GM20431 (cell line): ENCODE measurements around the gene OOSP4B.
"Not testable (repeated sequence)": the region's sequence is repeated elsewhere in the genome, so short reads cannot be mapped to it uniquely, and the experiment has no call there.

Experiments
- in situ Hi-C: fragments of 300-500 bp; cut with MseI, MboI; formaldehyde crosslinking; loops from one replicate; pipeline ENCODE4 v1.15.0; 2020; ENCODE audit warnings: low sequenced_read_pairs; ENCODE audit not compliant: unreplicated experiment

Gene OOSP4B

DNA sequence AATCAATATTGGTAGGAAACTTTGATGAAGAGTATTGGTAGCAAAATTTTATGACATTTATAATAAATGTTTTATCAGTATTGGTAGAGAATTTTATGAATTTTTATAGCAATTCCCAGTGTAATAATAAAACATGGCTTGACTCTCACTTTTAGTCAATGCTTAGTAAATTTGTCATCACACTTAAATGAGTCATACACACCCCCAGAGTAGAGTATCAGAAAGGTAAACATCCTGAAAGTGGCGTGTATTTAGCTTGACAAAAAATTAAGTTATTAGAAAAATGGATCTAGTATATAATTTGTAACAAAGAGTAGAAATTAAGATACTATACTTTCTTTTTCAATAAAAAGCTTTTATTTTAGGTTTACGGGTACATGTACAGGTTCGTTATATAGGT lies 42.1 kb downstream of the OOSP4B start:
- in situ Hi-C loops: no loop called here

DNA sequence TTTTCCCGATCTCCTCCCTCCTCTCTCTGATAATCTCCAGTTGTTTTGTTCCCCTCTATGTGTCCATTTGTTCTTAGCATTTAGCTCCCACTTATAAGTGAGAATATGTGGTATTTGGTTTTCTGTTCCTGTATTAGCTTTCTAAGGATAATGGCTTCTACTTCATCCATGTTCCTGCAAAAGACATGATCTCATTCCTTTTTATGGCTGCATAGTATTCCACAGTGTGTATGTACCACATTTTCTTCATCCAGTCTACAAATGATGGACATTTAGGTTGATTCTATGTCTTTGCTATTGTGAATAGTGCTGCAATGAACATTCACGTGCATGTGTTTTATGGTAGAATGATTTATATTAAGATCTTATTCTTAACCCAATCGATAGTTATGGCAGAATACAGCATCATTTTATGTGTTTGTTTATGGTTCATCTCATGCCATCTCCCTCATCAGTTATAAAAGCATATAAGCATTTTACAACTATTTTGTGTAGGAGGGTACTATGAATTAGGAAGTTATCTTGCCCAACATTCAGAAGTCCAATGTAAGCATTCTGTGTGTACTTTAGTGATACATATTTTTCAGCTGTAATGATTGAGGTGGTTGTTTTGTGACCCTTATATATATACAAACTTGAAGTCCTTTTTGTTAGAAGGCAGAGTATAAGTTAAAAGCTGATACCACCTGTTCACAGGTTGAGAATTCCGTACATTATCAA lies 42.7 kb downstream of the OOSP4B start:
- in situ Hi-C loops: no loop called here

DNA sequence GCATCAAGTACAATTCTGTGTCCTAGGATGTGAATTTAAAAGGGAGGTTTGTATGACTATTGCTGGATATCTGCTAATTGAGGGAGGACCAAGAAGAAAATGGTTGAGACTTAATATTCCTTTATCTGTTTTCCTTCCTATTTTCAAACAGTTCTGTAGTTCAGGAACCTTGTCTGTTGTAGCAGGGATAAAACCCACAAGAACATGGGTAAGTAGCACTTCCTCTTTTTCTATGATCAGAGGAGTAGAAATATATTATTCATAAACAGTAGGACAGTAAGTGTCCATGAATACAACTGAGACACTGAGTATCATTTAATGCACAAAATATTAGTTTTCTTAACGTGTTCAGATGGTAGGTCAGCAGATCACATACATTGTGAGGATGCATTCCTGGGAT lies 47.1 kb downstream of the OOSP4B start:
- in situ Hi-C loops: no loop called here

DNA sequence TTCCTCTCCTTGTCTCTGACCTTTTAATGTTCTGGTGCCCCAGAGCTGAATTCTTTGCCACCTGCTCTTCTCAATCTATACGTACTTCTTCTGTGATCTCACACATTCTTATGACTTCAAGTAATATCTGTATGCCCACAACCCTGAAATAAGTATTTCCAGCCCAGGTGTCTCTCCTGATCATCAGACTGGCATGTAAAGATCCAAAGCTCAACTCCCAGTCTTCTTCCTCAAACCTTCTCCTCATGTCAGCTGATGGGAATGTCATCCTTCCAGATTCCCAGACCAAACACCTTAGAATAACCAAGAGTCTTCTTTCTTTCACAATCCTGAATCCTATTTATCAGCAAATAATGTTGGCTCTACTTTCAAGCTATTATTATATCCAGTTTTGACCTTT lies 48.8 kb downstream of the OOSP4B start:
- in situ Hi-C loops: no loop called here

DNA sequence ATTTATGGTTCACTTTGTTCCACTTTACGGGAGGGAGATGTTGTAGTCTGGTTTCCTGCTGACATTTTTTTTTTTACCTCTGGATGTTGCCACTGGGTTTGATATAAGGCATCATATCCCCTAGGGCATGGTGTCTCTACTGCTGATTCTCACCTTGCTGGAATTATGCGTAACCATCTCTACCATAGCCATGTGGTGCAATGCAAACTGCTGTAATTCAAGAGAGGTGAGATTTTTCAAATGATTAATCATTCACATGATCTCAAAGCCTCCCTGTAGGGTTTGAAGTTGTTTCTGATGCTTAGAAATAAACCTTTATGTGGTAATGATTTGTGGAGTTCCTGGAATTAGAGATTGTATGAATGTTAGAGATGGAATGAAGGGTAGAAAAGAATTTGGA lies 52.5 kb downstream of the OOSP4B start:
- in situ Hi-C loops: no loop called here

- in situ Hi-C loops: not testable (repeated sequence)
These were observed 54.7 kb downstream of the OOSP4B start for GRCh38 chr11:60071644-60072043.

DNA sequence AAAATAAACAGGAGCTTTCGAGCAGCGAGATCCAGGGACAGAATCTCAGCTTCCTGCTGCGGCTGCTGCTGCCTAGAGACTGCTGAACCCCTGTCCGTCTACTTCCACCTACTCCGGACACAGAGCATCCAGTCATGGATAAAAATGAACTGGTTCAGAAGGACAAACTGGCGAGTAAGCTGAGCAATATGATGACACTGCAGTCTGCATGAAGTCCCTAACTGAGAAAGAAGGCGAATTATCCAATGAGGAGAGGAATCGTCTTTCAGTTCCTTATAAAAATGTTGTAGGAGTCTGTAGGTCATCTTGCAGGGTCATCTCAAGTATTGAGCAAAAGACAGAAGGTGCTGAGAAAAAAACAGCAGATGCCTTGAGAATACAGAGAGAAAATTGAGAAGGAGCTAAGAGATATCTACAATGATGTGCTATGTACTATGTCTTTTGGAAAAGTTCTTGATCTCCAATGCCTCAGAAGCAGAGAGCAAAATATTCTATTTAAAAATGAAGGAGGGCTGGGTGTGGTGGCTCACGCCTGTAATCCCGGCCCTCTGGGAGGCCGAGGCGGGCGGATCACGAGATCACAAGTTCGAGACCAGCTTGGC lies 60.3 kb downstream of the OOSP4B start:
- in situ Hi-C loops: no loop called here

GRCh38 chr11:60077981-60078380 lies 61.0 kb downstream of the OOSP4B start:
- in situ Hi-C loops: no loop called here

GRCh38 chr11:60078745-60079144 lies 61.8 kb downstream of the OOSP4B start:
- in situ Hi-C loops: no loop called here

- in situ Hi-C loops: no loop called here
These were observed 63.6 kb downstream of the OOSP4B start for GRCh38 chr11:60080535-60080934.
